Kidney epithelial cell (primary cell): ENCODE results near the gene GOT1. TPM values are rescaled to one million over a fixed set of nuclear protein-coding genes. Genes with fewer than 3 reads are reported as not detected.
A peak's percentile ranks its signal among the peaks of the same experiment; 100 is the strongest.

Source experiments
- DNase-seq: peaks from one replicate; pipeline ENCODE4 v3.0.0-alpha.2; 2010; ENCODE audit warnings: low read depth
- H3K27me3 ChIP-seq: 2 replicates; pipeline ENCODE4 v1.6.0; 2011; ENCODE audit warnings: low read length; ENCODE audit not compliant: control insufficient read depth, insufficient read depth
- H3K36me3 ChIP-seq: 2 replicates; pipeline ENCODE4 v1.5.1; 2011; ENCODE audit warnings: low read length; ENCODE audit not compliant: control insufficient read depth, insufficient read depth
- H3K4me3 ChIP-seq: 2 replicates; pipeline ENCODE4 v1.5.1; 2011; ENCODE audit warnings: low read depth, mild to moderate bottlenecking, control low read depth, low read length
- total RNA-seq: library from RNA; depleted of rRNA; stranded (reverse); fragments of >200 nt; gene quantifications from 2 replicates; pipeline ENCODE4 v1.2.3, GENCODE V29; 2015
- TF ChIP-seq, protein P1 (sequence below): IDR thresholded peaks from 2 replicates; pipeline ENCODE4 v1.5.1; 2011; ENCODE audit warnings: mild to moderate bottlenecking, moderate library complexity, low read length, control low read depth, inconsistent platforms; ENCODE audit not compliant: insufficient read depth, poor library complexity, severe bottlenecking

The GOT1 gene
- total RNA-seq, 1 donor from 2014 or later = 73.7 TPM

DNA sequence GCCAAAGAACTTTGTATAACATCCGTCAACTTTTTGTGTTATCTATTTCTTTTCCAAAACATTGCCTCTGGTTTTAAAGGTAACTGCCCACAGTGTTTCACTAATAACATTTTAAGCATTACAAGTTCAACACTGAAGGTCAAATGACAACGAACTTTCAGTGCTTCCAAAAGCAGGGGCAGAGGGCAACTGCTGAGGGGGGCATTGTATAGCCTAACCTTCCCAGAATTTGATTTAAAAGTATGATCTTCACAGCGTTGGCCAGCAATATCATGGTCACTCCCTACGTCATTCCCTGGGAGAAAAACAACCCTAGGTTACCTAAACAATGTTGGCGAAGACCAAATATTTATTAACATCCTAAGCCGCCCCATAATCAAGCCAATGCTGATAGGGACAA, 2.5 kb upstream of the GOT1 start:
- H3K27me3 ChIP-seq = no peaks in the 10 kb centered on the region
- H3K36me3 ChIP-seq = no peaks in the 10 kb centered on the region
- no peak overlapping the region for H3K4me3 ChIP-seq
- TF ChIP-seq, protein P1, sequence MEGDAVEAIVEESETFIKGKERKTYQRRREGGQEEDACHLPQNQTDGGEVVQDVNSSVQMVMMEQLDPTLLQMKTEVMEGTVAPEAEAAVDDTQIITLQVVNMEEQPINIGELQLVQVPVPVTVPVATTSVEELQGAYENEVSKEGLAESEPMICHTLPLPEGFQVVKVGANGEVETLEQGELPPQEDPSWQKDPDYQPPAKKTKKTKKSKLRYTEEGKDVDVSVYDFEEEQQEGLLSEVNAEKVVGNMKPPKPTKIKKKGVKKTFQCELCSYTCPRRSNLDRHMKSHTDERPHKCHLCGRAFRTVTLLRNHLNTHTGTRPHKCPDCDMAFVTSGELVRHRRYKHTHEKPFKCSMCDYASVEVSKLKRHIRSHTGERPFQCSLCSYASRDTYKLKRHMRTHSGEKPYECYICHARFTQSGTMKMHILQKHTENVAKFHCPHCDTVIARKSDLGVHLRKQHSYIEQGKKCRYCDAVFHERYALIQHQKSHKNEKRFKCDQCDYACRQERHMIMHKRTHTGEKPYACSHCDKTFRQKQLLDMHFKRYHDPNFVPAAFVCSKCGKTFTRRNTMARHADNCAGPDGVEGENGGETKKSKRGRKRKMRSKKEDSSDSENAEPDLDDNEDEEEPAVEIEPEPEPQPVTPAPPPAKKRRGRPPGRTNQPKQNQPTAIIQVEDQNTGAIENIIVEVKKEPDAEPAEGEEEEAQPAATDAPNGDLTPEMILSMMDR = no peak
- DNase-seq = no peak

DNA sequence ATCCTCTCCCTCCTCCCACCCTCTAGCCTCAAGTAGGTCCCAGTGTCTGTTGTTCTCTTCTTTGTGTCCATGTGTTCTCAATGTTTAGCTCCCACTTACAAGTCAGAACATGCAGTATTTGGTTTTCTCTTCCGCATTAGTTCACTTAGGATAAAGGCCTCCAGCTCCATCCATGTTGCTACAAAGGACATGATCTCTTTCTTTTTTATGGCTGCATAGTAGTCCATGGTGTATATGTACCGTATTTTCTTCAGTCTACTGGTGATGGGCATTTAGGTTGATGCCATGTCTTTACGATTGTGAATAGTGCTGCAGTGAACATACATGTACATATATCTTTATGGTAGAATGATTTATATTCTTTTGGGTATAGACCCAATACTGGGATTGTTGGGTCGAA, 1.6 kb upstream of the GOT1 start:
- Histone ChIP-seq H3K36me3 (no peaks in the 10 kb centered on the region), H3K27me3 (no peaks in the 10 kb centered on the region), H3K4me3 (no peak overlapping the region)
- DNase-seq = no peak
- TF ChIP-seq, protein P1 = no peak

DNA sequence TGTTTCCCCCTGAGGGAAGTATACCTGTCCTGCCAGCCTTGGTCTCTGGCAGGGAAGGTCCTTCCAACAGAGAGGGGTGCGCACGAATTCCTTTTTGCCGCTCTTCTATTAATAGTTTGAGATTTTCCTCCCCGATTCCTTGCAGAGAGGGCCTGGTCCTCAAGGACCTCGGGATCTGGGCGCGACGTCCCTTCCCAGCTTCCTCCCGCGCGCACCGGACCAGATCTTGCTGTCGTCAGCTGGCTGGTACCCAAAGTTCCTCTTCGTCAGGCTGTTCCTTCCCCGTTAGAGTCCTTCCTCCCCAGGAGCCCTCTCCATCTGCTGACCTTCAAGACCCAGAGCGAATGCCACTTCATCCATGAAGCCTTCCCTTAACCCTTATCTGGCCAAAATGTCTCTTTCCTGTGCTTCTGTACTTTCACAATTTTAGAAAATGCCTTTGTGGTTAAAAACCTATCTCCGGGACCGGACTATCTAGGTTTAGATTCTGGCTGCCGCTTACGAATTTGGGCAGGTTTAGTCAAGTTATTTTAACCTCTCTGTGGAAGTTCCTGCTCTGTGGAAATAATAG, 851 bp upstream of the GOT1 start:
- TF ChIP-seq, protein P1 = no peak
- DNase-seq = no peak

DNA sequence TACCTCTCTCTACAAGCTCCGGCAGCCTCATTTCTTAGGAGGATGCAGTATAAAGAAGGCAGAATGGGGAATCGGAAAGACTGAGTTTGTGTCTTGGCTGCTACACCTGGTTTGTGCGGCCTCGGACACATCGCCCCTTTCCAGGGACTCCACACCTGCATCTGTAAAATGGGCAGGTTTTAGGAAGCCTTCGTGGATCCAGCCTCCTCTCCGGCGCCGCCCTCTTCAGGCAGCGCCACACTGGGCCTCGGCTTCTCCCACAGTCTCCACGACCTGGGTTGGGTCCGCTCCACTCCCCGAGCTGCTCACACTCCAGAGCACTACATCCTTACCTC, 341 bp downstream of the GOT1 start:
- Histone ChIP-seq H3K27me3 (no peaks in the 10 kb centered on the region), H3K4me3 (peak overlapping the region; percentile 98), H3K36me3 (no peaks in the 10 kb centered on the region)
- TF ChIP-seq, protein P1 = no peak
- no peak for DNase-seq

More for the DNA sequence above, 851 bp upstream of the GOT1 start:
- H3K36me3 ChIP-seq = no peaks in the 10 kb centered on the region
- H3K4me3 ChIP-seq = peak overlapping the region; percentile 98
- no peaks in the 10 kb centered on the region for H3K27me3 ChIP-seq

DNA sequence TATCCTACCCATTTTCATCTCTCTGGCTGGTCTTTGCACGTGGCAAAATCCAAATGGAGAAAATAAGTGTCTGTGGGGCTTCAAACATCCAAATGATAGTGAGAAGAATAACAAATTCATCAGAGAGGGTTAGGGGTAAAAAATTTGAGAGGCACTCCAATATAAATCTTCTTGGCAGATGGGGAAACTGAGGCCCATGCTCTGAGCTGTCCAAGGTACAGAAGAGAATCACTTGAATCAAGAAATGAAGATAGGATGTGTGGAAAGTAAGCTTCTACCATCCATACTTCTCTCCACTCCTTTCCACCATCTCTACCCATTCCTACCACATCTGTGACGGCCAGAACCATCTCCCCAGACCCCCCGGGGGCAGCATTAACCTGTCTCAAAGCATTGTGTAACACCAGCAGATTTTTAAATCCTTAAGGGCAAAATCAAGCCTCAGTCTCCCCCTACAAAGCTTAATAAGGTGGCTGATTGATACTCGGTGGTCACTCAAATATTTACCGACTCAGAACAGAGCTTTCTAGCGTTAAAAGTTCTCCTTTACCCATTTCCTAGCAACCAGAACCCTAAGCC, 818 bp downstream of the GOT1 start:
- Histone ChIP-seq H3K27me3 (no peaks in the 10 kb centered on the region), H3K36me3 (no peaks in the 10 kb centered on the region), H3K4me3 (peak overlapping the region; percentile 98)
- TF ChIP-seq, protein P1 = no peak
- no peak for DNase-seq

DNA sequence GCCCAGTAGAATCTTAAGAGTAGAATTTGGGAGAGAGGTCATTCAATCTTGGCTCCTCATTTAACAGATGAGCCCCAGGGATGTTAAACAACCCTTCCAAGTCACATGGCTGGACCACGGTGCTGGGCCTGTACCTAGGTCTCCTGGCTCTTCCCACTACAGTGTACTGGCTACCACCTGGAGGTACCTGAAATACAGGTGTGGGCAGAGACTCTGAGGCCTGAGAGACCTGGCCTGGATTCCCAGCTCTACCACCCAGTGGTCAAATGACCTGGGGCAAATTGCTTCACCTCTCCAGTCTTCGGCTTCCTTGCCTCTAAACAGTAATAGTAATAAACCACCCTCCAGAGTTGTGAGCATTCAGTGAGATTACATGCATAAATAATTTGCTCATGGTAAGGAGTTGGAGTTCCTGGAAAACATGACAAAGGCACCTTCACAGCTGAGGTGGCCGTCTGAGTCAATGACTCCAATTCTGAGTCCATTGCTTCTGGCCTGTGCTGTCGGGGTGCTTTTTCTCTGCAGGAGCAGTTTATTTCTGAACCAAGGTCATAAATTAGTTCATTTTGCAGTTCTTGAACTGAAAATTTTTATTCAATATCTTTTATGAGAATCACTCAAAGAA, 2.7 kb downstream of the GOT1 start:
- DNase-seq = no peak
- no peak overlapping the region for H3K4me3 ChIP-seq
- no peaks in the 10 kb centered on the region for H3K36me3 ChIP-seq
- TF ChIP-seq, protein P1 = no peak
- H3K27me3 ChIP-seq = no peaks in the 10 kb centered on the region
